ENCODE results near the gene GPC6. TPM values are rescaled to one million over a fixed set of nuclear protein-coding genes. Genes with fewer than 3 reads are reported as not detected.

The GPC6 gene
- total and polyA plus RNA-seq, 12 donors, result 0.15 to 5.4 (median 2.5) TPM

- H3K4me1 ChIP-seq, result no peaks in the 10 kb centered on the region
- ATAC-seq (peak in 1 of 8 donors; percentile 67), DNase-seq (no peak)
- H3K9me3 ChIP-seq, result peaks cover 0 to 35% (median 16%) of the 10 kb centered on the region in 11 donors
- TF ChIP-seq CTCF (IDR thresholded peaks at IDR 0.05), result no peak
- no peaks in the 10 kb centered on the region for H3K36me3 ChIP-seq
- peaks cover 0 to 12% (median 0%) of the 10 kb centered on the region in 7 donors for H3K27me3 ChIP-seq
- H3K4me3 ChIP-seq, result no peak overlapping the region
- WGBS, 2 donors, result 58 to 69% methylated on average over 2 of the region's 2 CpGs
- intact Hi-C loops (cut with DNase I), result no loop called here
- no peak overlapping the region for H3K27ac ChIP-seq
Measured at GRCh38 chr13:93235258-93236015, 8.8 kb downstream of the GPC6 start.

DNA sequence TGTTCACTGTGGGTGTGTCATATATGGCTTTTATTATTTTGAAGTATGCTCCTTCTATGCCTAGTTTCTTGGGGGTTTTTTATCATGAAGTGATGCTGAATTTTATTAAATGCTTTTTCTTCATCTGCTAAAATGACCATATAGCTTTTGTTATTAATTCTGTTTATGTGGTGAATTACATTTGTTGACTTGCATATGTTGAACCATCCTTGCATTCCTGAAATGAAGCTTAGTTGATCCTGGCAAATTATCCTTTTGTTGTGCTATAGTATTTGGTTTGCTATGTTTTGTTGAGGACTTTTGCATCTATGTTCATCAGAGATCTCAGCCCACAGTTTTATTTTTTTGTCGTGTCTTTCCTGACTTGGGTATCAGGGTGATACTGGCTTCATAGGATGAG lies 12.1 kb downstream of the GPC6 start:
- H3K9me3 ChIP-seq, result peaks cover 0 to 44% (median 16%) of the 10 kb centered on the region in 11 donors
- ATAC-seq, result no peak
- peaks cover 0 to 3% (median 0%) of the 10 kb centered on the region in 7 donors for H3K27me3 ChIP-seq
- no peak overlapping the region for H3K27ac ChIP-seq
- no peak for DNase-seq
- intact Hi-C loops (cut with DNase I), result no loop called here
- no peaks in the 10 kb centered on the region for H3K4me1 ChIP-seq
- H3K4me3 ChIP-seq, result no peak overlapping the region
- WGBS, 2 donors, result 91 to 94% methylated on average over 1 of the region's 1 CpG
- no peak for TF ChIP-seq CTCF (IDR thresholded peaks at IDR 0.05)
- no peaks in the 10 kb centered on the region for H3K36me3 ChIP-seq

DNA sequence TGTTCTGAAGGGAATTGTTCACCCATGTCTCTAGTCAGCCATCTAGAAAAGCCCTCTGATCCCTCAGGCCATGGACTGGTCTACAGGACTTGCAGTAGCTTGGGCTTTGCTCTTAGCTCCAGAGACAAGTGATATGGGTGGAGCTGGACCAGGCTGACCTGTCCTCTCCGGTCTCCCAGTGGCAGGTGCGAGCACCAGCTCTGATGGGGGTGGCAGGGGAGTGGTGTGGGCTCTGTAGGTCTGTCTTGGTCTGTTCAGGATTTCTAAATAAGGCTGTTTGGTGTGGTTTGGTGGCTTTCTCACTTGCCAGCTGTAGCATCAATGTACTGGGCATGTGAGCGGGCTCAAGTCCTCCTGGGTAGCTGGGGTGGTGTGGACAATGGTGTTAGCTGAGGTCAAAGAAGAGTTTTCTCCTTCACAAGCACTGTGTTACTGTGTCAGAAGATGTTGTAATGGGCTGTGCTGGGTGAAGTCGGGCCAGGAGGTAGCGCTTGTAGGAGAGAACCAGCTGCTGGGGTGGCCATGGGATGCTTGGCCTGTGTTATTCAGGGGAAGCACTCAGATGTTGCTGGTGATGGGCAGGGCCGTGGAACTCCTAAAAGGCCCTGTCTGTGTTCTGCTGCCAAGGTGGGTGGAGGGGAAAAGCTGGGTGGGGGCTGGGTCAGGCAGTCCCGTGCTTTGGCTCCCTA lies 16.9 kb downstream of the GPC6 start:
- Histone ChIP-seq H3K27me3 (no peaks in the 10 kb centered on the region), H3K4me1 (no peaks in the 10 kb centered on the region), H3K27ac (no peak overlapping the region), H3K4me3 (peak overlapping the region in 3 of 10 donors; percentile 31 to 43 (median 41)), H3K36me3 (no peaks in the 10 kb centered on the region), H3K9me3 (peaks cover 0 to 28% (median 12%) of the 10 kb centered on the region in 11 donors)
- TF ChIP-seq CTCF (IDR thresholded peaks at IDR 0.05), result no peak
- intact Hi-C loops (cut with DNase I), result no loop called here
- 84 to 88% methylated on average over 7 of the region's 7 CpGs for WGBS, 2 donors
- peak in 1 of 8 donors; percentile 58 for ATAC-seq
- no peak for DNase-seq

GRCh38 chr13:93244141-93244917 lies 17.7 kb downstream of the GPC6 start:
- DNase-seq (no peak), ATAC-seq (peak in 7 of 8 donors; percentile 27 to 63 (median 49))
- intact Hi-C loops (cut with DNase I), result no loop called here
- no peak for TF ChIP-seq CTCF (IDR thresholded peaks at IDR 0.05)
- Histone ChIP-seq H3K27ac (peak overlapping the region in 3 of 10 donors; percentile 17 to 47 (median 31)), H3K36me3 (no peaks in the 10 kb centered on the region), H3K4me1 (no peaks in the 10 kb centered on the region), H3K9me3 (peaks cover 0 to 20% (median 3%) of the 10 kb centered on the region in 11 donors), H3K27me3 (no peaks in the 10 kb centered on the region), H3K4me3 (peak overlapping the region in 7 of 10 donors; percentile 12 to 43 (median 36))
- WGBS, 2 donors, result 47 to 56% methylated on average over 17 of the region's 17 CpGs

All from heart right ventricle (tissue), 16 donors.